ENCODE data around the gene PRKN. TPM values are rescaled to one million over a fixed set of nuclear protein-coding genes. Genes with fewer than 3 reads are reported as not detected.

PRKN gene
- total RNA-seq, 6 experiments from 2014 or later: 0.32 TPM; not detected in 5

- TF ChIP-seq CTCF (IDR thresholded peaks at IDR 0.05): no peak
- Mint-ChIP-seq H3K27ac (no peak overlapping the region), H3K9me3 (peaks cover 47% of the 10 kb centered on the region), H3K27me3 (ENCODE audit: insufficient read depth) (no peaks in the 10 kb centered on the region), H3K4me1 (ENCODE audit: low read depth) (no peaks in the 10 kb centered on the region), H3K4me3 (no peak overlapping the region), H3K36me3 (ENCODE audit: low read depth) (no peaks in the 10 kb centered on the region; the same call in 1 of the 2 replicates)
- DNase-seq: no peak
Observed at GRCh38 chr6:161796681-161797080, 930.9 kb downstream of the PRKN start.

- Mint-ChIP-seq H3K4me3 (no peak overlapping the region), H3K4me1 (ENCODE audit: low read depth) (no peaks in the 10 kb centered on the region), H3K9me3 (peaks cover 50% of the 10 kb centered on the region), H3K27me3 (ENCODE audit: insufficient read depth) (no peaks in the 10 kb centered on the region), H3K36me3 (ENCODE audit: low read depth) (no peaks in the 10 kb centered on the region), H3K27ac (no peak overlapping the region)
- no peak for DNase-seq
- TF ChIP-seq CTCF (IDR thresholded peaks at IDR 0.05): no peak
Observed at GRCh38 chr6:161792851-161793493, 934.6 kb downstream of the PRKN start.

DNA sequence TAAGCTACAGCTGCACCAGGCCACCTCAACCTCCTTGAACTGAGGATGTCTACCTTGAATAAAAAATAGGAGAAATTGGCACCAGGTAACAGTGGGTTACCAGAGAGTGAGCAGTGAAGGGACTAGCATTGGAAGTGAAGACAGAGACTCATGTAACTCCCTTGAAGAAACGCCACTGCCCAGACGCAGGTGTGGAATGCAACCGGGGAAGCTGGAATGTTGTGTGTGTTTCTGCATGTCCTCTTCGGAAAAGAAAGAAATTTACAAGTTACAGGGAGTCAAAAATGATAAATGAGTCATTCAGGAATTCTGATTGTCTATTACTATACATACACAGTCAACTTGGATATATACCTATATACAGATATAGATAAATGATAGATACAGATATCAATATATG, 939.0 kb downstream of the PRKN start:
- no peak overlapping the region for H3K27ac Mint-ChIP-seq
- TF ChIP-seq CTCF (IDR thresholded peaks at IDR 0.05): no peak
- H3K27me3 Mint-ChIP-seq (ENCODE audit: insufficient read depth): no peaks in the 10 kb centered on the region
- H3K4me3 Mint-ChIP-seq: no peak overlapping the region
- no peak for DNase-seq
- H3K36me3 Mint-ChIP-seq (ENCODE audit: low read depth): no peaks in the 10 kb centered on the region
- no peaks in the 10 kb centered on the region for H3K4me1 Mint-ChIP-seq (ENCODE audit: low read depth)
- peaks cover 41% of the 10 kb centered on the region for H3K9me3 Mint-ChIP-seq

DNA sequence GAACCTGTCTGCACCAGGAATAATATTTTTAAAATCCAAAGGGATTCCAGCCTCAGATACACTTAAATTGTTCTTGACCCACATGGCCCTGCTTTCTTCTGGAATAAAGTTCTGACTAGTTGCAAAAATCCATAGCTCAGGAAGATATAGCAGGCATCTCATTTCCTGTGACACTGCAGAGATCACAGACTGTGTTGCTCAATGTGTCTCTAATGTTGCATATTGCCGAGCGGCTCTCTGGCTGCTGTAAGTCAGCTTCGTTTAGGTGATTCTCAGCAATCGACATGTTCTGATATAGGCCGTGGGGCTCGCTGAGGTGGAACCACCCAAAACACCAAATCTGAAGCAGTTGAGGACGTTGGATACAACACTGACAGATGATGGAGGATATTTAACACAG, 955.4 kb downstream of the PRKN start:
- Mint-ChIP-seq H3K9me3 (peaks cover 34% of the 10 kb centered on the region), H3K27me3 (ENCODE audit: insufficient read depth) (no peaks in the 10 kb centered on the region), H3K4me1 (ENCODE audit: low read depth) (no peaks in the 10 kb centered on the region), H3K36me3 (ENCODE audit: low read depth) (no peaks in the 10 kb centered on the region), H3K27ac (no peak overlapping the region), H3K4me3 (no peak overlapping the region)
- TF ChIP-seq CTCF (IDR thresholded peaks at IDR 0.05): no peak
- DNase-seq: no peak

GRCh38 chr6:161761966-161762365, 965.6 kb downstream of the PRKN start:
- Mint-ChIP-seq H3K4me1 (ENCODE audit: low read depth) (no peaks in the 10 kb centered on the region), H3K4me3 (no peak overlapping the region), H3K9me3 (peaks cover 43% of the 10 kb centered on the region), H3K27ac (no peak overlapping the region), H3K27me3 (ENCODE audit: insufficient read depth) (no peaks in the 10 kb centered on the region), H3K36me3 (ENCODE audit: low read depth) (no peaks in the 10 kb centered on the region)
- no peak for TF ChIP-seq CTCF (IDR thresholded peaks at IDR 0.05)
- no peak for DNase-seq
